ENCODE measurements around the gene NFE2L2.

DNA sequence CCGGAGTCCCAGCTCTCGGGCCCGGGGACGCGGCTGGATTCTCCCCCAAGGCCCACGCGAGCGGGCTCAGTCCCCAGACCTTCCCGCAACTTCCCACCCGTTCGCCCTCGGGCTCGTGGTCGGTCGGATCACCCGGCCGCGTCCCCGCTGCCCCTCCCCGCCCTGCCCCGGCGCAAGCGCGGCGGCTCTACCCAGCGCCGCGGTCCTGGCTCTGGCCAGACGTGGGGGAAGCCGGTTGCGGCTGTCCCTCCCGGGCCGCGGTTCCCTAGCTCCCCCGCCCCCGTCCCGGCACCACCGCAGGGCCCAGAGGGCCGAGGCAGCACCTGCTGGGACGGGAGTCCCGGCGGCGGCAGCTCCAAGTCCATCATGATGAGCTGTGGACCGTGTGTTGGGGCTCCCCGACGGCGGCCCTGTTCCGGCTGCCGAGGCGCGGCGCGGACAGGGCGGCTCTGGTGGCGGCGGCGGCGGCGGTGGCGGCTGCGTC lies 276 bp downstream of the NFE2L2 start:
- TF ChIP-seq POLR2AphosphoS5 (IDR thresholded peaks at IDR 0.05; ENCODE audit: borderline replicate concordance, low read depth, low read length) (no peak), EZH2 (IDR thresholded peaks at IDR 0.05) (no peak), FOXP2 (optimal IDR thresholded peaks at IDR 0.05; ENCODE audit: control extremely low read depth, extremely low read length, insufficient read depth) (no peak)

Data from SK-N-MC (cell line).